HEK293 (cell line): ENCODE measurements around the gene MEGF8.

Experiments
- EGR2 ChIP-seq: fragments of 450-650 bp; formaldehyde crosslinking; IDR thresholded peaks from 2 replicates; pipeline ENCODE4 v1.5.1; 2016; ENCODE audit warnings: low read depth, missing biosample characterization, missing genetic modification characterization
- HOXA7 ChIP-seq: sonication (generic); formaldehyde crosslinking; IDR thresholded peaks from 2 replicates; pipeline ENCODE4 v1.8.1; 2022; ENCODE audit warnings: missing genetic modification reagents, borderline replicate concordance
- KLF10 ChIP-seq: fragments of 450-650 bp; IDR thresholded peaks from 2 replicates; pipeline ENCODE4 v1.5.1; 2018; ENCODE audit warnings: missing biosample characterization, mild to moderate bottlenecking, missing genetic modification characterization
- KLF16 ChIP-seq: fragments of 450-650 bp; formaldehyde crosslinking; IDR thresholded peaks from 2 replicates; pipeline ENCODE4 v1.5.1; 2017; ENCODE audit warnings: missing biosample characterization, missing genetic modification characterization
- MEIS1 ChIP-seq: sonication (generic); formaldehyde crosslinking; IDR thresholded peaks from 2 replicates; pipeline ENCODE4 v1.8.1; 2022; ENCODE audit warnings: missing genetic modification reagents, mild to moderate bottlenecking, borderline replicate concordance
- OVOL3 ChIP-seq: fragments of 450-650 bp; formaldehyde crosslinking; IDR thresholded peaks from 2 replicates; pipeline ENCODE4 v1.5.1; 2016; ENCODE audit warnings: missing biosample characterization, missing genetic modification characterization
- PATZ1 ChIP-seq: fragments of 450-650 bp; formaldehyde crosslinking; IDR thresholded peaks from 2 replicates; pipeline ENCODE4 v1.5.1; 2016; ENCODE audit warnings: missing biosample characterization, missing genetic modification characterization
- PBX3 ChIP-seq: sonication (generic); formaldehyde crosslinking; IDR thresholded peaks from 2 replicates; pipeline ENCODE4 v1.8.1; 2022; ENCODE audit warnings: mild to moderate bottlenecking, moderate library complexity, missing genetic modification reagents
- SETDB1 ChIP-seq: IDR thresholded peaks from one replicate; pipeline ENCODE4 v1.6.1; 2017; ENCODE audit warnings: mild to moderate bottlenecking, low read length, moderate library complexity, mixed read lengths; ENCODE audit not compliant: insufficient read length
- TCF7L2 ChIP-seq: IDR thresholded peaks from 2 replicates; pipeline ENCODE4 v1.6.1; 2011; ENCODE audit warnings: low read depth, mild to moderate bottlenecking, inconsistent platforms, low read length, moderate library complexity, borderline replicate concordance
- TRIM28 ChIP-seq: IDR thresholded peaks from 2 replicates; pipeline ENCODE4 v1.6.1; 2011; ENCODE audit warnings: low read length, control low read depth, borderline replicate concordance
- YY2 ChIP-seq: fragments of 450-650 bp; formaldehyde crosslinking; IDR thresholded peaks from 2 replicates; pipeline ENCODE4 v1.5.1; 2016; ENCODE audit warnings: missing biosample characterization, missing genetic modification characterization
- ZNF184 ChIP-seq: fragments of 450-650 bp; IDR thresholded peaks from 2 replicates; pipeline ENCODE4 v1.5.1; 2018; ENCODE audit warnings: missing biosample characterization, mild to moderate bottlenecking, missing genetic modification characterization
- ZNF211 ChIP-seq: fragments of 450-650 bp; formaldehyde crosslinking; IDR thresholded peaks from 2 replicates; pipeline ENCODE4 v1.5.1; 2016; ENCODE audit warnings: low read depth, missing biosample characterization, missing genetic modification characterization
- ZNF426 ChIP-seq: fragments of 450-650 bp; formaldehyde crosslinking; IDR thresholded peaks from 2 replicates; pipeline ENCODE4 v1.5.1; 2017; ENCODE audit warnings: missing biosample characterization, missing genetic modification characterization, mild to moderate bottlenecking, inconsistent platforms, moderate library complexity
- ZNF473 ChIP-seq: fragments of 450-650 bp; formaldehyde crosslinking; IDR thresholded peaks from 2 replicates; pipeline ENCODE4 v1.5.1; 2017; ENCODE audit warnings: missing biosample characterization, missing genetic modification characterization
- ZNF521 ChIP-seq: fragments of 450-650 bp; formaldehyde crosslinking; IDR thresholded peaks from 2 replicates; pipeline ENCODE4 v1.5.1; 2017; ENCODE audit warnings: missing biosample characterization, mild to moderate bottlenecking, missing genetic modification characterization
- ZNF692 ChIP-seq: fragments of 450-650 bp; formaldehyde crosslinking; IDR thresholded peaks from 2 replicates; pipeline ENCODE4 v1.5.1; 2016; ENCODE audit warnings: missing biosample characterization, missing genetic modification characterization
- ZNF747 ChIP-seq: fragments of 450-650 bp; formaldehyde crosslinking; IDR thresholded peaks from 2 replicates; pipeline ENCODE4 v1.5.1; 2016; ENCODE audit warnings: missing biosample characterization, missing genetic modification characterization
- ZNF776 ChIP-seq: fragments of 450-650 bp; formaldehyde crosslinking; IDR thresholded peaks from 2 replicates; pipeline ENCODE4 v1.5.0; 2017; ENCODE audit warnings: missing biosample characterization, missing genetic modification characterization, borderline replicate concordance
- ZNF777 ChIP-seq: fragments of 450-650 bp; formaldehyde crosslinking; IDR thresholded peaks from 2 replicates; pipeline ENCODE4 v1.5.1; 2017; ENCODE audit warnings: missing biosample characterization, missing genetic modification characterization, borderline replicate concordance
- TF ChIP-seq, protein P1 (sequence below): fragments of 450-650 bp; formaldehyde crosslinking; conservative IDR thresholded peaks from 2 replicates; pipeline ENCODE4 v1.5.1; 2016; ENCODE audit warnings: low read depth, missing biosample characterization, missing genetic modification characterization
- TF ChIP-seq, protein P2 (sequence below): fragments of 450-650 bp; formaldehyde crosslinking; IDR thresholded peaks from 2 replicates; pipeline ENCODE4 v1.5.1; 2016; ENCODE audit warnings: missing biosample characterization, missing genetic modification characterization
- TF ChIP-seq, protein P3 (sequence below): fragments of 450-650 bp; formaldehyde crosslinking; IDR thresholded peaks from 2 replicates; pipeline ENCODE4 v1.5.1; 2016; ENCODE audit warnings: missing biosample characterization, missing genetic modification characterization
- TF ChIP-seq, protein P4 (sequence below): fragments of 450-650 bp; formaldehyde crosslinking; optimal IDR thresholded peaks from 2 replicates; pipeline ENCODE3; 2016; ENCODE audit warnings: missing biosample characterization, mild to moderate bottlenecking, missing genetic modification characterization

MEGF8 gene

GRCh38 chr19:42281827-42282762 is 43.3 kb upstream of the MEGF8 start (continued):
- TF ChIP-seq PATZ1 (tag by site-specific recombination) (peak; percentile 99), ZNF211 (tag by site-specific recombination) (no peak), MEIS1 (CRISPR knock-in tag) (no peak), ZNF521 (tag by site-specific recombination) (no peak), TRIM28 (no peak), ZNF692 (tag by site-specific recombination) (peak; percentile 97), ZNF747 (tag by site-specific recombination) (no peak), KLF10 (tag by site-specific recombination) (no peak; the same call in 1 of the 2 replicates), ZNF473 (tag by site-specific recombination) (no peak), ZNF777 (tag by site-specific recombination) (no peak), HOXA7 (CRISPR knock-in tag) (no peak), EGR2 (tag by site-specific recombination) (no peak), PBX3 (CRISPR knock-in tag) (no peak), KLF16 (peak; percentile 73; the same call in 1 of the 2 replicates), TCF7L2 (no peak), YY2 (tag by site-specific recombination) (no peak), SETDB1 (no peak), OVOL3 (no peak), ZNF776 (tag by site-specific recombination) (no peak), ZNF426 (tag by site-specific recombination) (no peak), ZNF184 (tag by site-specific recombination) (no peak)
- TF ChIP-seq, protein P1, sequence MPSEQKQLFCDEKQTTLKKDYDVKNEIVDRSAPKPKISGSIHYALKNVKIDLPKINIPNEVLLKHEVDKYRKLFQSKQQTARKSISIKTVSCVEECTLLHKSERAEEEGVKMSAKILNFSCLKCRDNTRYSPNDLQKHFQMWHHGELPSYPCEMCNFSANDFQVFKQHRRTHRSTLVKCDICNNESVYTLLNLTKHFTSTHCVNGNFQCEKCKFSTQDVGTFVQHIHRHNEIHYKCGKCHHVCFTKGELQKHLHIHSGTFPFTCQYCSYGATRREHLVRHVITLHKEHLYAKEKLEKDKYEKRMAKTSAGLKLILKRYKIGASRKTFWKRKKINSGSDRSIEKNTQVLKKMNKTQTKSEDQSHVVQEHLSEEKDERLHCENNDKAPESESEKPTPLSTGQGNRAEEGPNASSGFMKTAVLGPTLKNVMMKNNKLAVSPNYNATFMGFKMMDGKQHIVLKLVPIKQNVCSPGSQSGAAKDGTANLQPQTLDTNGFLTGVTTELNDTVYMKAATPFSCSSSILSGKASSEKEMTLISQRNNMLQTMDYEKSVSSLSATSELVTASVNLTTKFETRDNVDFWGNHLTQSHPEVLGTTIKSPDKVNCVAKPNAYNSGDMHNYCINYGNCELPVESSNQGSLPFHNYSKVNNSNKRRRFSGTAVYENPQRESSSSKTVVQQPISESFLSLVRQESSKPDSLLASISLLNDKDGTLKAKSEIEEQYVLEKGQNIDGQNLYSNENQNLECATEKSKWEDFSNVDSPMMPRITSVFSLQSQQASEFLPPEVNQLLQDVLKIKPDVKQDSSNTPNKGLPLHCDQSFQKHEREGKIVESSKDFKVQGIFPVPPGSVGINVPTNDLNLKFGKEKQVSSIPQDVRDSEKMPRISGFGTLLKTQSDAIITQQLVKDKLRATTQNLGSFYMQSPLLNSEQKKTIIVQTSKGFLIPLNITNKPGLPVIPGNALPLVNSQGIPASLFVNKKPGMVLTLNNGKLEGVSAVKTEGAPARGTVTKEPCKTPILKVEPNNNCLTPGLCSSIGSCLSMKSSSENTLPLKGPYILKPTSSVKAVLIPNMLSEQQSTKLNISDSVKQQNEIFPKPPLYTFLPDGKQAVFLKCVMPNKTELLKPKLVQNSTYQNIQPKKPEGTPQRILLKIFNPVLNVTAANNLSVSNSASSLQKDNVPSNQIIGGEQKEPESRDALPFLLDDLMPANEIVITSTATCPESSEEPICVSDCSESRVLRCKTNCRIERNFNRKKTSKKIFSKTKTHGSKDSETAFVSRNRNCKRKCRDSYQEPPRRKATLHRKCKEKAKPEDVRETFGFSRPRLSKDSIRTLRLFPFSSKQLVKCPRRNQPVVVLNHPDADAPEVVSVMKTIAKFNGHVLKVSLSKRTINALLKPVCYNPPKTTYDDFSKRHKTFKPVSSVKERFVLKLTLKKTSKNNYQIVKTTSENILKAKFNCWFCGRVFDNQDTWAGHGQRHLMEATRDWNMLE (tag by site-specific recombination) = no peak; the same call in 1 of the 2 replicates
- TF ChIP-seq, protein P2, sequence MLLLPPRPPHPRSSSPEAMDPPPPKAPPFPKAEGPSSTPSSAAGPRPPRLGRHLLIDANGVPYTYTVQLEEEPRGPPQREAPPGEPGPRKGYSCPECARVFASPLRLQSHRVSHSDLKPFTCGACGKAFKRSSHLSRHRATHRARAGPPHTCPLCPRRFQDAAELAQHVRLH = no peak
- TF ChIP-seq, protein P3, sequence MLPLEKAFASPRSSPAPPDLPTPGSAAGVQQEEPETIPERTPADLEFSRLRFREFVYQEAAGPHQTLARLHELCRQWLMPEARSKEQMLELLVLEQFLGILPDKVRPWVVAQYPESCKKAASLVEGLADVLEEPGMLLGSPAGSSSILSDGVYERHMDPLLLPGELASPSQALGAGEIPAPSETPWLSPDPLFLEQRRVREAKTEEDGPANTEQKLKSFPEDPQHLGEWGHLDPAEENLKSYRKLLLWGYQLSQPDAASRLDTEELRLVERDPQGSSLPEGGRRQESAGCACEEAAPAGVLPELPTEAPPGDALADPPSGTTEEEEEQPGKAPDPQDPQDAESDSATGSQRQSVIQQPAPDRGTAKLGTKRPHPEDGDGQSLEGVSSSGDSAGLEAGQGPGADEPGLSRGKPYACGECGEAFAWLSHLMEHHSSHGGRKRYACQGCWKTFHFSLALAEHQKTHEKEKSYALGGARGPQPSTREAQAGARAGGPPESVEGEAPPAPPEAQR (tag by site-specific recombination) = no peak
- TF ChIP-seq, protein P4, sequence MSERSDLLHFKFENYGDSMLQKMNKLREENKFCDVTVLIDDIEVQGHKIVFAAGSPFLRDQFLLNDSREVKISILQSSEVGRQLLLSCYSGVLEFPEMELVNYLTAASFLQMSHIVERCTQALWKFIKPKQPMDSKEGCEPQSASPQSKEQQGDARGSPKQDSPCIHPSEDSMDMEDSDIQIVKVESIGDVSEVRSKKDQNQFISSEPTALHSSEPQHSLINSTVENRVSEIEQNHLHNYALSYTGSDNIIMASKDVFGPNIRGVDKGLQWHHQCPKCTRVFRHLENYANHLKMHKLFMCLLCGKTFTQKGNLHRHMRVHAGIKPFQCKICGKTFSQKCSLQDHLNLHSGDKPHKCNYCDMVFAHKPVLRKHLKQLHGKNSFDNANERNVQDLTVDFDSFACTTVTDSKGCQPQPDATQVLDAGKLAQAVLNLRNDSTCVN (tag by site-specific recombination) = no peak
